ENCODE results near the gene FAM72C. TPM values are rescaled to one million over a fixed set of nuclear protein-coding genes. Genes with fewer than 3 reads are reported as not detected.
"Not testable (repeated sequence)": the region's sequence is repeated elsewhere in the genome, so short reads cannot be mapped to it uniquely, and the experiment has no call there.

Gene FAM72C
- total and polyA plus RNA-seq, 2 donors (not counting 1 experiment from before 2014, with no cell fraction given) = 0.77 to 0.83 TPM

GRCh38 chr1:143936457-143937115 is 35.2 kb downstream of the FAM72C start:
- H2AFZ ChIP-seq (ENCODE audit: low read length); H3K36me3 ChIP-seq (ENCODE audit: control insufficient read depth, insufficient read depth, low read length); H3K79me2 ChIP-seq (ENCODE audit: control insufficient read depth, insufficient read depth, low read length); H3K27me3 ChIP-seq (ENCODE audit: control insufficient read depth, insufficient read depth, low read length); H3K4me2 ChIP-seq (ENCODE audit: extremely low read depth, insufficient read depth, low read length); H3K4me1 ChIP-seq (ENCODE audit: control insufficient read depth, extremely low read depth, insufficient read depth, low read length); H3K9me3 ChIP-seq (ENCODE audit: control insufficient read depth, insufficient read depth, low read depth, low read length); H3K4me3 ChIP-seq (replicated peaks in 1 of 4; ENCODE audit: control extremely low read depth in 1 of 4, insufficient read depth in 1 of 4, low read depth in 3 of 4, low read length in 4 of 4); H3K9ac ChIP-seq (ENCODE audit: insufficient read depth, low read length); H4K20me1 ChIP-seq (ENCODE audit: control insufficient read depth, extremely low read depth, insufficient read depth, low read length); H3K27ac ChIP-seq (ENCODE audit: insufficient read depth, low read length): not testable (repeated sequence)
- peak; percentile 11 to 23 for TF ChIP-seq CTCF (conservative IDR thresholded peaks at IDR 0.05 in 1 of 2, IDR thresholded peaks at IDR 0.05 in 1 of 2; ENCODE audit: low read depth in 1 of 2, low read length in 2 of 2)
- DNase-seq (ENCODE audit: low read depth in 2 of 2) = peak; percentile 20 to 59

- H3K27ac ChIP-seq (ENCODE audit: insufficient read depth, low read length); DNase-seq (ENCODE audit: low read depth in 2 of 2); H3K36me3 ChIP-seq (ENCODE audit: control insufficient read depth, insufficient read depth, low read length); H3K9ac ChIP-seq (ENCODE audit: insufficient read depth, low read length); H3K4me1 ChIP-seq (ENCODE audit: control insufficient read depth, extremely low read depth, insufficient read depth, low read length); H3K4me3 ChIP-seq (replicated peaks in 1 of 4; ENCODE audit: control extremely low read depth in 1 of 4, insufficient read depth in 1 of 4, low read depth in 3 of 4, low read length in 4 of 4); H3K4me2 ChIP-seq (ENCODE audit: extremely low read depth, insufficient read depth, low read length); H4K20me1 ChIP-seq (ENCODE audit: control insufficient read depth, extremely low read depth, insufficient read depth, low read length); H3K79me2 ChIP-seq (ENCODE audit: control insufficient read depth, insufficient read depth, low read length); H2AFZ ChIP-seq (ENCODE audit: low read length); H3K27me3 ChIP-seq (ENCODE audit: control insufficient read depth, insufficient read depth, low read length); H3K9me3 ChIP-seq (ENCODE audit: control insufficient read depth, insufficient read depth, low read depth, low read length): not testable (repeated sequence)
Measured at GRCh38 chr1:143919127-143919526, 52.7 kb downstream of the FAM72C start.

- not testable (repeated sequence) for H3K27ac ChIP-seq (ENCODE audit: insufficient read depth, low read length); H3K4me3 ChIP-seq (replicated peaks in 1 of 4; ENCODE audit: control extremely low read depth in 1 of 4, insufficient read depth in 1 of 4, low read depth in 3 of 4, low read length in 4 of 4); H3K4me2 ChIP-seq (ENCODE audit: extremely low read depth, insufficient read depth, low read length); H3K79me2 ChIP-seq (ENCODE audit: control insufficient read depth, insufficient read depth, low read length); H4K20me1 ChIP-seq (ENCODE audit: control insufficient read depth, extremely low read depth, insufficient read depth, low read length); H2AFZ ChIP-seq (ENCODE audit: low read length); H3K9ac ChIP-seq (ENCODE audit: insufficient read depth, low read length); H3K4me1 ChIP-seq (ENCODE audit: control insufficient read depth, extremely low read depth, insufficient read depth, low read length); H3K27me3 ChIP-seq (ENCODE audit: control insufficient read depth, insufficient read depth, low read length); H3K36me3 ChIP-seq (ENCODE audit: control insufficient read depth, insufficient read depth, low read length); DNase-seq (ENCODE audit: low read depth in 2 of 2); H3K9me3 ChIP-seq (ENCODE audit: control insufficient read depth, insufficient read depth, low read depth, low read length)
Measured at GRCh38 chr1:143918552-143918951, 53.2 kb downstream of the FAM72C start.

DNA sequence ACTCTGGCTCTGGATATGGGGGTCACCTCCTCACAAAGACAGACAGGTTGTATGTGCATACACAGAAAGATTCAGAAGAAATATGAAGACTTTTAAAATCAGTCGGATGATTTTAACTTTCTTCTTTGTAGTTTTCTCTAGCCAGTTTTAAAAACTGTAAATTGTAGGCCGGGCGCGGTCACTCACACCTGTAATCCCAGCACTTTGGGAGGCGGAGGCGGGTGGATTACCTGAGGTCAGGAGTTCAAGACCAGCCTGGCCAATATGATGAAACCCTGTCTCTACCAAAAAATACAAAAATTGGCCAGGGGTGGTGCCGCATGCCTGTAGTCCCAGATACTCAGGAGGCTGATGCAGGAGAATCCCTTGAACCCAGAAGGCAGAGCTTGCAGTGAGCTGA is 58.1 kb downstream of the FAM72C start:
- H3K36me3 ChIP-seq (ENCODE audit: control insufficient read depth, insufficient read depth, low read length); H3K9me3 ChIP-seq (ENCODE audit: control insufficient read depth, insufficient read depth, low read depth, low read length); H3K27ac ChIP-seq (ENCODE audit: insufficient read depth, low read length); H3K79me2 ChIP-seq (ENCODE audit: control insufficient read depth, insufficient read depth, low read length); H3K4me1 ChIP-seq (ENCODE audit: control insufficient read depth, extremely low read depth, insufficient read depth, low read length); H3K4me3 ChIP-seq (replicated peaks in 1 of 4; ENCODE audit: control extremely low read depth in 1 of 4, insufficient read depth in 1 of 4, low read depth in 3 of 4, low read length in 4 of 4); H3K9ac ChIP-seq (ENCODE audit: insufficient read depth, low read length); H3K27me3 ChIP-seq (ENCODE audit: control insufficient read depth, insufficient read depth, low read length); H3K4me2 ChIP-seq (ENCODE audit: extremely low read depth, insufficient read depth, low read length); DNase-seq (ENCODE audit: low read depth in 2 of 2); H4K20me1 ChIP-seq (ENCODE audit: control insufficient read depth, extremely low read depth, insufficient read depth, low read length); H2AFZ ChIP-seq (ENCODE audit: low read length): not testable (repeated sequence)
